Measurements from ENCODE around the gene SPATA19. TPM values are rescaled to one million over a fixed set of nuclear protein-coding genes. Genes with fewer than 3 reads are reported as not detected.

Gene SPATA19
- total RNA-seq, 4 donors from 2014 or later, result not detected

DNA sequence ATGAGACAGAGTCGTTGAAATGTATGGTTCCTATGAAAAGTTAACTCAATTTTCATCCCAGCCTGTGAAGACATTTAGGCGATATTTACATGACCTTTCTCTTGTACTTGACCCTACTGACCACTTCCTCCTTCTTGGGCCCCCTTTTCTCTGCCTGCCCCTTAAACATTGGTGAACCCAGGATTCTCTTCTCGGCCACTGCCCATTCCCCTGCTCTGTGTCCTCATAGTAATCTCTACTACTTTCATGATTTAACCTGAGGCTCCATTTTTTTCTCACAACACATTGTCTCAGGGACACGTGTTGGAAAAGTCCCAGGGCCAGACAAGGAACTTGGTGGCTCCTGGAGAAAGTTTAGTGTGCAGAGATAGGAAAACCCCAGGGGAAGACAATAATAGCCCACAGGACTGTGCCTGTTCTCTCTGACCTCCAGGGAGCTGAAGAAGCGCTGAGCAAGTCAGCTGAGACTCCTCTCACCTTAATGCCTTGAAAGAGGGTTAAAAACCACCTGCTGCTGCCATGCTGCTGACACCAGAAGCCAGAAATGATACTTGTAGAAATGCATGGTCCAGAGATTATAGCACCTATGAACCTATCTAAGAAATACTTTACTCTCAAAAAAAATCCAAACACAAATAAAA lies 42.5 kb upstream of the SPATA19 start:
- TF ChIP-seq, protein P1, sequence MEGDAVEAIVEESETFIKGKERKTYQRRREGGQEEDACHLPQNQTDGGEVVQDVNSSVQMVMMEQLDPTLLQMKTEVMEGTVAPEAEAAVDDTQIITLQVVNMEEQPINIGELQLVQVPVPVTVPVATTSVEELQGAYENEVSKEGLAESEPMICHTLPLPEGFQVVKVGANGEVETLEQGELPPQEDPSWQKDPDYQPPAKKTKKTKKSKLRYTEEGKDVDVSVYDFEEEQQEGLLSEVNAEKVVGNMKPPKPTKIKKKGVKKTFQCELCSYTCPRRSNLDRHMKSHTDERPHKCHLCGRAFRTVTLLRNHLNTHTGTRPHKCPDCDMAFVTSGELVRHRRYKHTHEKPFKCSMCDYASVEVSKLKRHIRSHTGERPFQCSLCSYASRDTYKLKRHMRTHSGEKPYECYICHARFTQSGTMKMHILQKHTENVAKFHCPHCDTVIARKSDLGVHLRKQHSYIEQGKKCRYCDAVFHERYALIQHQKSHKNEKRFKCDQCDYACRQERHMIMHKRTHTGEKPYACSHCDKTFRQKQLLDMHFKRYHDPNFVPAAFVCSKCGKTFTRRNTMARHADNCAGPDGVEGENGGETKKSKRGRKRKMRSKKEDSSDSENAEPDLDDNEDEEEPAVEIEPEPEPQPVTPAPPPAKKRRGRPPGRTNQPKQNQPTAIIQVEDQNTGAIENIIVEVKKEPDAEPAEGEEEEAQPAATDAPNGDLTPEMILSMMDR (IDR thresholded peaks at IDR 0.05; ENCODE audit: low read depth), result no peak

DNA sequence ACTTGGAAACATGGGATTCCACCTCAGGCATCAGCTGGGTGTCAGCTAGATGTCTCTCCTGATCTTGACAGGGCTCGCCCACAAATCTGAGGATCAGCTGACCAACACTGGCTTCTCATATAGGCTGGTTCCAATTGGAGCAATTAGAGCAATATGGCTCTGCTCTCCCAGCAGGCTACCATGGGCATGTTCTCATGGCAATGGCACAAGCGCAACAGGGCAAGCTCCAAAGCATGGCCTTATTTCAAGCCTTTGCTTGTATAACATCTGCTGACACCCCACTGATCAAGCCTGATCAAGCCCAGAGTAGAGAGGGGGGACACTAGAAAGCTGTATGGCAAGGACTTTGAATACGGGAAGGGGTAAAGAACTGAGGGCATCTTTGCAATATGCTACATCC lies 40.7 kb upstream of the SPATA19 start:
- TF ChIP-seq, protein P1 (IDR thresholded peaks at IDR 0.05; ENCODE audit: low read depth), result no peak

DNA sequence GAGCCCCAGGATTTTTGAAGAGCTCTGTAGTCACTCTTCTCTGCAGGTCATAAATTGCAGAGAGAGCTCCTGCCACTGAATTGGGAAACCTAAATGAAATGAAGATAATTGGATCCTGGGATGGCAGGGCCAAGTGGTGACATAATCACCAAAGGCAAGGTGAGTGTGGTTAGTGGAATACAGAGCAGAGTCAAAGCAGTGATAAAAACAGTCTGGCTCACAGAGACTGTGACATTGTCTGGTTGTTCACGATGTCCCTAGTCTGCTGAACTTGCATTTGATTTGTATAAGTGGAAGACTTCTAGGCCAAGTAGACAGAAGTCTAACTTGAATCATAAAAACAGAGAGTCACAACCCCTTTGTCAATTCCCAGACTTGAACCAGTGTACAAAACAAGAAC lies 26.8 kb upstream of the SPATA19 start:
- TF ChIP-seq, protein P1 (IDR thresholded peaks at IDR 0.05; ENCODE audit: low read depth), result no peak

DNA sequence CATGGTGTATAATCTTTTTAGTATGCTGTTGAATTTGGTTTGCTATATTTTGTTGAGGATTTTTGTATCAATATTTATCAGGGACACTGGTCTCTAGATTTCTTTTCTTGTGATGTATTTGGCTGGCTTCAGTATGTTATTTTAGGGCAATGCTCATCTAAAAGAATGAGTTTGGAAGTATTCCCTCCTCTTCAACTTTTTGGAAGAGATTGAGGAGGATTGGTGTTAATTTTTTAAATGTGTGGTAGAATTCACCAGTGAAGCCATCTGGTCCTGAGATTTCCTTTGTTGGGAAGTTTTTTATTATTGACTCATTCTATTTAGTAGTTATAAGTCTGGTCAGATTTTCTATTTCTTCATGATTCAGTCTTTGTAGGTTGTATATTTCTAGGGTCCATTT lies 22.1 kb upstream of the SPATA19 start:
- TF ChIP-seq, protein P1 (IDR thresholded peaks at IDR 0.05; ENCODE audit: low read depth), result no peak

DNA sequence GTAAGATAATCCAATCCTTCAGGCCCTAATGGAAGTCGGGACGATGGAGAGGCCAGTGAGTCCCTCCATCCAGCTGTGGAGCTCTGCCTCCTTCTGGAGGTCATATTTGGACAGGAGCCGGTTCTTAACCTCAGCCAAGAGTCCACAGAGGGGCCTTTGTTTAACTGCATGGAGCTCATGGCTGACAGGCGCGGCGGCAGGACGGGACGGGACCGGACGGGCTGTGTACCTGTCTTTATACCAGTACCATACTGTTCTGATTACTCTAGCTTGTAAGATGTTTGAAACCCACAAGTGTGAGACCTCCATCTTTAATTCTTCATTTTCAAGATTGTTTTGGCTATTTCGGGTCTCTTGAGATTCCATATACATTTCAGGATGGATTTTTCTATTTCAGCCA lies 20.2 kb upstream of the SPATA19 start:
- TF ChIP-seq, protein P1 (IDR thresholded peaks at IDR 0.05; ENCODE audit: low read depth), result no peak

DNA sequence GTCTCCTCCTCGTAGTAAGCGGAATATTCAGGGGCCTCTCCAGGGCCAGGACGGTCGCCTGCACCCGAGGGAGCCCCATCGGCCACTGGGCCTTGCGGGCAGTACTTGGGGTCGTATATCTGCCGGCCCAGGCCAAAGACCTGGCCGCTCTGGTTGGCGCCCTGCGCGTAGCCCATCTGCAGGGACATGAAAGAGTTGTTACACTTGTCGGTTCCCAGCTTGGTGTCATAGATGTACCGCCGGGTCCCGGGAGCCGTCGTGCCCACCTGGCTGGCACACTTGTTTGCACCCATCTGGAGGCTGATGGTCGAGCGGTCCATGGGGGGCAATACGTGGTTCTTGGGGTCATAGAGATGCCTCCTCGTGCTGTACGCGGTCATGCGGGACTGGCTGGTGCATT lies 19.4 kb upstream of the SPATA19 start:
- TF ChIP-seq, protein P1 (IDR thresholded peaks at IDR 0.05; ENCODE audit: low read depth), result no peak

DNA sequence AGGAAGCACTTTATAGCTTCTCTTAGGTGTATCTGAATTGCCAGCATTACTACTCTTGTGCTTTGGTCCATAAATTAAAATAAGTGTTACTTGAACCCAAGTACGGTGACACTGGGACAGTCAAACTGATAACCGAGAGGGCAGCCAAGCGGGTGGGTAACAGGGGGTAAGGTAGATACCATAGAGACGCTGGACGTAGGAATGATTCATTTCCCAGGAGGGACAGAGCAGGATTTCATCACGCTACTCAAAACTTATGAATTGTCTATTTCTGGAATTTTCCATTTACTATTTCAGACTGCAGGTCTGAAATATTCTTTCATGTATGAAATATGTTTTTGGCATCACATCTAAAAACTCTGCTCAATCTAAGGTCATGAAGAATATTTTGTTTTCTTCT lies 14.8 kb upstream of the SPATA19 start:
- TF ChIP-seq, protein P1 (IDR thresholded peaks at IDR 0.05; ENCODE audit: low read depth), result no peak
